Right ventricle myocardium superior (tissue), 1 donor: ENCODE data around the gene ADAMTS16. TPM values are rescaled to one million over a fixed set of nuclear protein-coding genes. Genes with fewer than 3 reads are reported as not detected.

Source experiments
- ATAC-seq: fragments of 200-7000 bp; cut with Tn5 transposase; one replicate; pipeline ENCODE4 v1.9.1; 2020; ENCODE audit warnings: mild to moderate bottlenecking; ENCODE audit not compliant: poor library complexity
- DNase-seq: peaks from one replicate; pipeline ENCODE4 v3.0.0-alpha.2; 2020
- intact Hi-C: fragments of 100-400 bp; cut with DNase I; formaldehyde crosslinking; loops from one replicate; pipeline ENCODE4 v1.11.2; 2022
- total RNA-seq: library from RNA; stranded (reverse); fragmentation: NEBNext Ultra II Directional; extraction: Animal tissue kit (Norgen Biotek cat#: 25700); gene quantifications from one replicate; pipeline ENCODE4 v1.2.1, GENCODE V29; 2021
- donor health status: DM: no; HTN: yes; CAD: no; lungs with severe emphysema.

The ADAMTS16 gene
- total RNA-seq, 1 donor from 2014 or later = 0.05 TPM

DNA sequence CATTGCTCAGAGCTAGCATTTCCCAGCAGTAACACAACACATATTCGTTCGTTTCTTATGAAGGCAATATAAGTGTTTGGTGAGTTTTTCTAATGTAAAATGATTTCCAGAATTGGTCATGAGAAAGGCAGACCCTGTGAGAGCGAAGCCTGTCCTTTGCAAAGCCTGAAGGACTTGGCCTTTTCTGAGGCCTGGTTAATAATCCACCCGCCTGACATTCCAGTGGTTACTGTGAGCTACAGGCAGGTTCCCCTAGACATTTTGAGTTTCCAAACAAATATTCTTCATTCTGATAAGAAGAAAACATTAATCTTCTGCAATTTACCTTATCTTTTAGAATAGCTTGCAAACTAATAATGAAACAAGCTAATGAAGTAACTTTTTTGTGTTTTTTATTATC, 38.0 kb downstream of the ADAMTS16 start:
- ATAC-seq (no peak), DNase-seq (no peak)
- intact Hi-C loops = no loop called here

DNA sequence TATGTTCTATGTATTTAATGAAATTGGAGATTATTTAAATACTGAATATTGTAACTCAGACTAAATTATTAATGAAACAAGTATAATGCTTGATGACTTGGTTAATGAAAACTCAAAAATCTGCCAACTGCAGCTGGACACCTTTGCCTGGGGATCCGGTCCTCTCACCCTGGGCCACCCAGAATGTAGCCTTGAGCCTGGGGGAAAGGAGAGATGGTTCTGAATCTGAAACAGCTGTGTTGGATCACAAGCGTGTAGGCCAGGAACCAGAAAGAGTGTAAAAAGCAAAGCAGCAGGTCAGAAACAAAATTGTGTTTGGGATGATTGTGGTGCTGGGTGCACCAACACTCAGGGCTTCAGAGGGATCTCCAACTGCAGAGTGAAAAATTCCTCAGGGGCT, 38.5 kb downstream of the ADAMTS16 start:
- intact Hi-C loops = no loop called here
- no peak for ATAC-seq
- DNase-seq = no peak

DNA sequence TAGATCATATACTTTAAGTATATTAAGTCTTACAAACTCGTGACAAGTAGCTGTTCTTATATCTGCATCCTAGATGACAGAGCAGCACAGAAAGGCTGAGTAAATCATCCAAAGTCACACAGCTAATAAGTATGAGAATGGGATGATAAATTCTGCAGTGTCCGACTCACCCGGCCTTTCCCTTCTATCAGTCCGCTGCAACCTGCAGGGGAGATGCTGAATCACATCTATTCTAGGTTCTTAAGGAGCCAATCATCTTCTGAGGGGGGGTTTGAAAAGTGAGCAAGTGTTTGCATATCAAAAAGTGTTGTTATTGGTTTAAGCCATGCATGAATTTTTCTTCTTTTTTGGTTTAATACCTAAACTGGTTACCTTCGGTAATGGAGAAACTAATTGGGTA, 38.9 kb downstream of the ADAMTS16 start:
- ATAC-seq (no peak), DNase-seq (no peak)
- intact Hi-C loops = no loop called here

DNA sequence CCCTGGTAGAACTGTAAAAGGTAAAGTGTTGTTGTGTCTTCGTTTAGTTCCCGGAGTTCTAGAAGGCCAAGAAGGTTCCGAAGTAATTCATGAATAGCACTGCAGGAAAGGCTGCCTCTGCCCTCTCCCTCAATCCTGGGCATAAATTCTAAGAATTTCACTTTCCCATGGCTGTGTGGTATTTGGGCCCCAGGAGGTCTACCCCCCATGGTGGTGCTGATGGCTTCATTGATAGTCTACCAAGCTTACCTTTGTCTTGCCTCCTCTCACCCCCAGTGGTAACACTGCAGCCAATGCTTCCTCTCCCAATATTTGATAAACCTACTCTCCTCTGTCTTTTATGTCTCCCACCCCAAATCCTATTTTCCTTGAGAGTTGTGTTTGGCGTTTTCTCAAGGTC, 39.5 kb downstream of the ADAMTS16 start:
- intact Hi-C loops = no loop called here
- no peak for DNase-seq
- ATAC-seq = no peak

DNA sequence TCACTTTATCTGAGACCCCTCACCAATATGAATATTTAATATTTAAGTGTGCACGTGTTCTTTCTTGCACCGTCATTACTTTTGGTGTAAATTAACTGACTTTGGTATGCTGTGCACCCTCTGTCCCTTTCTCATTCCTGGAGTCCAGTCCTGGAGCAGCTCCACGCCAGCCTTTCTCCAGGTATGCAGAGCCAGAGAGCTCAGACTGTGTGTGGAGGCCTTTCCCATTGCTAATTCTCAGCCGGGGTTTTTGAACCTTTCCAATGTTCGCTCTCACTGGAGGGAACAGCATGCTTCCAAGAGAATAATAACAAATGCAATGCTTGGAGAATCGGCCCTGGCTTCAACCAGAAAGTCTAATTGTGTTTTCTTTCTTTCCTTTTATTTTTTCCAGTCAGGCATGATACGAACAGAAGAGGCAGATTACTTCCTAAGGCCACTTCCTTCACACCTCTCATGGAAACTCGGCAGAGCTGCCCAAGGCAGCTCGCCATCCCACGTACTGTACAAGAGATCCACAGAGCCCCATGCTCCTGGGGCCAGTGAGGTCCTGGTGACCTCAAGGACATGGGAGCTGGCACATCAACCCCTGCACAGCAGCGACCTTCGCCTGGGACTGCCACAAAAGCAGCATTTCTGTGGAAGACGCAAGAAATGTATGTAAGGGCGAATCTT, 41.7 kb downstream of the ADAMTS16 start:
- no peak for DNase-seq
- no peak for ATAC-seq
- intact Hi-C loops = no loop called here

DNA sequence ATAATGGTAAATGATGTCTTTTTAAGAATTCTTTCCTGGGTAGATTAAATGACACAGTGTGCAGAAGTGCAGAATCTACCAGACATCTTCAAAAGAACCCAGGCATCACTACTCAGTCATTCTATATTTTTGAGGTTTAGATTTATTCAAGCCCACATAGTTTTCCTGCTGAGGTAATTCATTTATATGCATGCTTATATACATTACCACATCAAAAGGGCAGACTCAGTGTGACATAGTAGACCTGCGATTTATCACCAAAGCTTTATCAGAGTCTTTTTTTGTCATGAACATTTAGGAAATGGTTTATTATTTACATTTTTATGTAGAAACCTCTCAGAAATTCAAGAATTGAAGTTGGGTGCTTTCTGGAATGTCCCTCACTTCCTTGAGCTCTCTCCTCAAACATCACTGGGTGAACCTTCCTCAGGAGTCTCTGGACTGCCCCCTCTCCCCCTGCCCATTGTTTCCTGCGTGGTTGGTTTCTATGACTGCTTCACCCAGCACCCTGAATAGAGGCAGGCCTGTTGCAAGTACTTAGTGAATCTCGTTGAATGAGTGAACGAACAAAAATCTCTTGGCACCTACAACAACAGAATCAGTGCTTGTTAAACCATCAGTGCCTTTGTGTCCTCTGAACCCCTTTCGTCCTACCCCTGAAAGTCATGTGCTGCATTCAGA, 42.5 kb downstream of the ADAMTS16 start:
- no peak for DNase-seq
- intact Hi-C loops = no loop called here

DNA sequence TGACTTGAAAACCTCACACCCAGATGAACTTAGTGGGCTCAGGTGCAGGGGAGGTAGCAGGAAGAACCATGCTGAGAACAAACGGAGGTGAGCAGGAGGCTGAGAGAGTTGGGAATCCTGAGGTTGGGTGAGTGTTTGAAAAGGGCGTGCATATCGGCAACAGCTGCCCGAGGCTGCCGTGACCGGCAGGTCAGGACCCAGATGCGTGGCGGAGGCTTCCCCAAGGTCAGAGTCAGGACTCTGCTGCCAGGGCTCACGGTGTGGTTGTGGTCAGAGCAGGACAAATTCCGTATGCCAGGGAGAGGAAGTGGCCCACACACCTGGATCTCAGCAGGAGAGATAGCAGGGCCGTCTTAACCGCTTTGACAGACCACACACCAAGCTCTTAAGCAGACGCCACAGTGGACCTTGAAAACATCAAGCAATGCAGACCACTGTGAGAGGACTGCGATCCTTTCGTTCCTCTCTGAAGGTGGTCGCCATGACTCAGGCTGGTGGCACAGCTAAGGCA, 43.1 kb downstream of the ADAMTS16 start:
- no peak for ATAC-seq
- no peak for DNase-seq
- intact Hi-C loops = no loop called here

More for the DNA sequence above, 42.5 kb downstream of the ADAMTS16 start:
- no peak for ATAC-seq

DNA sequence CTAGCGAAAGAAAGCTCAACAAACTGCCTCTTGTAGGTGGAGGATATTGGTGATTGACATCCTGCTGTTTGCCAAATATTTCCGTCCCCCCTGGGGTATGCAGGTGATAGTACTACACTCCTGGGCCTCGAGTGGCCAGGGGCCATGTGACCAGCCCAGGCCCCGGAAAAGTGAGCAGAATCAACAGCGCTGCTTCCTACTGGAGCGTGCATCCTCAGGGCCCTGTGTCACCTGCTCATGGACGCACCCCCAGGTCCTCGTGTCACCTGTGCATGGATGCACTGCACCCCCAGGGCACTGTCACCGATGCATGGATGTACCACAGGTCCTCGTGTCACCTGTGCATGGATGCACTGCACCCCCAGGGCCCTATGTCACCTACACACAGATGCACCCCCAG, 43.8 kb downstream of the ADAMTS16 start:
- DNase-seq = no peak
- intact Hi-C loops = no loop called here
- no peak for ATAC-seq

DNA sequence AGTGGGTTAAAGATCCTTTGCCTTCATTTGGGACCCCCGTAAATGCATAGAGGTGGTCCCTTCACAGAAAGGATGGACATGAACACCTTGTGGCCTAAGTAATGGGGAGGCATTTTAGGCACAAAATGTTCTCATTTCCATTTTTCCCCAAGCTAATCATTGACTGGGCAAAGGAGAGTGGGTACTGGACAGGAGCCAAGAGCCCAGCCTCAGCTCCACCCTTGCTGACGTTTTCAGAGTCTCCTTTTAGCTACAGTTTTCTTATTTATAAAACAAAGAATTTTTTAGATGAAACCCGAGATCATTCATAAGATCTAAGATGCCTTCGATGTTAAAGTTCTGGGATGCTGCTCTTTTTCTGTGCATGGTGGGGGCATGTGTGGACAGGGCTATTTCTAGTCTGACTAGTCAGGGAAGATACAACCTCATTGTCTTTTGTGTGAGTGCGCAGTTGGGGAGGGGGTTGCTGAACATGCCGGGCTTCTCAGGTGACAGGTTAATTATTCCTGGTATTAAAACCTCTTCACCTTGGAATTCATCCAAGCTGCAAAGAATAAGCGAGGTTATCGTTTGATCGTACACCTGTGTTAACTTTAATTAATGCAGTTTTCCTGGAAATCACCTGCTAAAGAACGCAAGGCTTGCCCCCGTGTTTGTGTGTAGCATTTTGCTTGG, 48.4 kb downstream of the ADAMTS16 start:
- intact Hi-C loops = no loop called here
- no peak for DNase-seq
- no peak for ATAC-seq

DNA sequence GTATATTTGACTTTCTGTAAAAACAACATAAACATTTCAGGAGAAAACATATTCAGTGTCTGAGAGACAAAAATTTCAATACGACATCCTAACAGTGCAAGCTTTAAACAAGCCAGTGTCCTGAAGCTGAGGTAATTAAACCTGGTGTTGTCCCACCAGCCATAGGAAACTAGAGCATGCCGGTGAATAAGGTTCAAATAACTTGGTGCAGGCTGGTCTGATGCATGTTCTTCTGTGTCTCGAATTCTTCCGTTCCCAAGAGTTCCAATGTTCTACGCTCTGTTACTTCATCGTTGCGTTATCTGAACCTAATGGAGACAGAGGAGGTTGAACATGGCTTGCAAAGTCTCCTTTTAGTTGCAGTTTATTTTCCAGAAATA, 48.9 kb downstream of the ADAMTS16 start:
- intact Hi-C loops = no loop called here
- DNase-seq (no peak), ATAC-seq (no peak)

DNA sequence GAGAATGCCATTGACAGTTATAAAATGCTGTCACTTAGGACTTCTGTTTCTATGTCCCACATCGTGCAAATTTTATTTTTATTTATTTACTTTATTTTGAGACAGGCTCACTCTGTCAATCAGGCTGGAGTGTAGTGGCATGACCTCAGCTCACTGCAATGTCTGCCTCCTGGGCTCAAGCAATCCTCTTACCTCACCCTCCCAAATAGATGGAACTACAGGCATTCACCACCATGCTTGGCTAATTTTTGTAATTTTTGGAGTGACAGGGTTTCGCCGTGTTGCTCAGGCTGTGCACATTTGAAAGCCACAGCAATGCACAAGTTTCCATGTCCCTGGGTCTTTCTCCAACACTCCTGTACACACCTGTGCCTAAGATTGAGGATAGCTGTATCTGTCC, 51.8 kb downstream of the ADAMTS16 start:
- intact Hi-C loops = no loop called here
- ATAC-seq = no peak
- no peak for DNase-seq

DNA sequence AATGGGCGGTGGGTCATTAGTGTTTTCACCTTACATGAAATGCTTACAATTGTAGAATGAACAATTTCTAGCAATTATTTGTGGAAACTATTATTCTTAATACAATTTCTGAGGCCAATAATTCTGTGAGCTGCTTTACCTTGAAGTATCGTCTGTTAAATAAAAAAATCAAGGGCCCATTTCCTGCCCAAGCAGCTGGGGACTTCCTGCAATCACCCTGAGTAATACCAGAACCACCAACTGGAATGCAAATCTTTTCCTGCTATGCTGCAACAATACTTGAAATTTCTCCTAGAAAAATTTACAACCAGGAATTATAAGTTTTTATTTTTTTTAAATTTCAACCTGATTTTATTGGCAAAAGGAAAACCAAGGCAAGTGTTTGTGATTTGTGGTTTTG, 52.6 kb downstream of the ADAMTS16 start:
- no peak for ATAC-seq
- DNase-seq = no peak
- intact Hi-C loops = no loop called here

DNA sequence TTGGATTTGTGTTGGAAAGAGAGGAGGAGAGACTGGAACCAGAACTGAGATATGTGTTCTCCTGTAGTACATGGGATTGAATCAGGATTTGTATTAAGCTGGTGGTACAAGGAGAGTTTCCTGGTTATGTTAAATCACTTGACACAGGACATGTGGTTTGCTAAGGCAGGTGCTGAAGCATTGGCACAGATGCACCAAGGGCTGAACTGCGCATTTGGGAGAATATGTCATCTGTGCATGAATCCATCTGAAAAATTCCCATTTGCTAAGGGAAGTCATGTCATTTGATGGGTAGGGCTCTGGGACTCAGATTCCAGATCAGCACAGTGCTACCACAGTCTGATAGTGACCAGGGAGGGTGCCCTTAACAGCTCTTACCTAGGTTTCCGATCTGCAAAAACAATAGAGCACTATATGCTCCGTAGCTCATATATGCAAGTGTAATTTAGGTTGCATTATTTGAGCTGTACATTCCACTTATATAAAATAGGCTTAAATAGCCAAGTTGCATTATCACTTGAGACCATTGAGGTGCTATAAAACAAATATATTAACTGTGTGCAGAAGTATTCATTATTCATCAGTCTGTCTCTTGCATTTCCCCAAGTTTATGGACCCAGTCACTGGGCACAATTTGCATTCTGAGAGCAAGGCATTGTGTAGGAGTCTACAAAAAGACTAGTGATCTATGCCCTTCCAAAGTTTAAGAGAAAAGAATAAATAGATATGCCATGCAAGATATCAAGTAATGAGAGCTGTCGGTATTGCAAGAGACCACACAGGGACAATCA, 55.2 kb downstream of the ADAMTS16 start:
- DNase-seq (no peak), ATAC-seq (no peak)
- intact Hi-C loops = no loop called here

DNA sequence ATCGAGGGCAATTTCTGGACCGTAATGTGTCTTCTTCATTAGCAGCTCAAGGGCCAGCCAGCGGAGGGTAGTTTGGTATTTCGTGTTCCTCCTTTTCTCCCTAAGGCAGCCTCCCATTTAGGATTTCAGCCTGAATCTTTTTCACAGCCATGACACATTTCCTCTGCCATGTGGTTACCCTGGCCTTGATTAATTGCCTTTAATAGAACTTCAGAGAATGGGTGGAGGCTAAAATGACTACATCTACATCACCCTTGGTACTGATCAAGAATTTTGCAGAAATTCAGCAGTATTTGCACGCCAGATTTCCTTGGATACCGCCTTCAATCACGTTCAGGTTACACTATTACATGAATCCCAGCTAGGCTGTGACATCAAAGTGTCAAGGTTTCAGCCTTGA, 58.0 kb downstream of the ADAMTS16 start:
- intact Hi-C loops = no loop called here
- ATAC-seq (no peak), DNase-seq (no peak)

DNA sequence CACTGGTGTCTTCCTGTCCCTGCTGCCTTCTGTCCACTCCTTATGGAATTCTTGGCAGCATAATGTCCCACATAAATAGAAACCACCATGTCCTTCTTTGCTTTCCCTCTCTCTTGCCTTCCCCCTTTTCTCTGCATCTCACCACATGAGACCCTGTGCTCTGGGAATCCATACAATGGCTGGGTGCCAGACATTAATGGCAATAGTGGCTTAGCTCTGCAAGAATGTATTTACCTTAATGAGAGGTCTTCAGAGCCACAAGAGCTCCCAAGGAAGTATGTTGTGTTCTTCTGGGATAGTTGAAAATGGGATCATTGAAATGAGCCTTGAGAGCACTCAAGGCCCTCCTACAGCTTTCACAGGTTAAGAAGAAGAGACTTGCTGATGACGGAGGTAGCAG, 58.7 kb downstream of the ADAMTS16 start:
- ATAC-seq = no peak
- no peak for DNase-seq
- intact Hi-C loops = no loop called here

DNA sequence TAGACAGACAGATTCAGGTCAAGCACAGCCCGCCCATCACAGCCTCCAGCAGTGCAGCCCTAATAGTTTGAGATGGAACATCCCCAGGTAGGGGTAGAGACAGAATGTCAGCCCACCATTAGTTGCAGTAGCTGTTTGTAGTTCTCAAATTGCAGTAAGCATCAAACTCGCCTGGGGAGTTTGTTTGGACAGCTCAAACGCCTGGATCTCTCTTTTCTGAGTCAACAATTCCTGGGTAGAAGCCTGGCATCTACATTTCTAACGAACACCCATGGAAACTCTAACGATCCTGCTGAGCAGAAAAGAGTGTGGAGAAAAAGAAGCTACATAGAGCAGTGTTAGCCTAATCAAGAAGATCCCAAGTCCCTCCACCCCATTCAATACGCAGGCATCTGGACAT, 59.4 kb downstream of the ADAMTS16 start:
- ATAC-seq (no peak), DNase-seq (no peak)
- intact Hi-C loops = no loop called here

DNA sequence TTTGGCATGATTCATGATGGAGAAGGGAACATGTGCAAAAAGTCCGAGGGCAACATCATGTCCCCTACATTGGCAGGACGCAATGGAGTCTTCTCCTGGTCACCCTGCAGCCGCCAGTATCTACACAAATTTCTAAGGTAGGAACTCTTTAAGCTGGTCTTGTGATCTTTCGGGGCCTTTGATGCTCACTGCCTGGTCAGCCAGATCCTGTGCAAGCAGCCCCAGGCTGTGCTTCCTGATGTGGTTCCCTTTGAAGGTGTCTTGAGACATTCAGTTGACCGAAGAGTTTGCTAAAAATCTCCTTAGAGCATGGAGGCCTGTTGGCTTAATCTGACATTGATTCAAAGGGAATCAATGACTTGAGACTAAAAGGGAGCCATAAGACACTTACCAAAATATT, 60.0 kb downstream of the ADAMTS16 start:
- no peak for DNase-seq
- intact Hi-C loops = no loop called here
- no peak for ATAC-seq

DNA sequence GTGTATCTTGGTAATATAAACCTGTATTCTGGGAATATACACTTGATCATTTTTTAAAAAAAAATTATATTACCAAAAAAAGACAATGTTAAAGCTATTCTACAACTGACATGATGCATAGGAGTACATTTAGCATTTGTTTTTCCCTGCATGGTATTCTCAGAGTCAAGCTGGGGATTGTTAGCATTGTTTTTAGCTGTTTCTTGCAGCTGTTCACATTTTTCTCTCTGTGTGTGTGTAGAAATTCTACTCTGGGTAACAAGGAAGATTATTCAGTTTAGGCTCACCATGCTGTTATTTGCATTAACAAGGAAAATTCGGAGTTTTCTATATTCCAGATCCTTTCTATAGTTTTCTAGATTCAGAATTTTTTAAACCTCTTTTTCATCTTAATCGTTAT, 62.2 kb downstream of the ADAMTS16 start:
- no peak for DNase-seq
- intact Hi-C loops = no loop called here
- no peak for ATAC-seq

DNA sequence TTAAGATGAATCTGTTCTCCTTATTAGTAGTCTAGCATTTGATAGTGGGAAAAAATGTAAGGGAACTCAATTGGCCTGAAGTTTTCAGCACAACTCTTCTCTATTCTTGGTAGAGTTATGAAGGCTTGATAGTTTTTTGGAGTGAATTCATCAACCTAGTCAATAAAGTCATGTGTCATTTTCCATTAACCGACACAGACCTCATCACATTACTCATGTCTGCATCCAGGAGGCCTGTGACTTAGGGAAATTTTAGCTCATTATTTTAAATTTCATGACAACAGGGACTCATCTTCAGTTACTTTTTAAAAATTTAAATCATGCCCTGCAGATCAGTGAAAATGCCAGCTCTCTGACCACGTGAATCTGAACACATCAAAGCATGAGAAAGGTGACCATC, 63.3 kb downstream of the ADAMTS16 start:
- ATAC-seq = no peak
- intact Hi-C loops = no loop called here
- no peak for DNase-seq
